ENCODE results near the gene MED7. TPM values are rescaled to one million over a fixed set of nuclear protein-coding genes. Genes with fewer than 3 reads are reported as not detected.

The MED7 gene
- total and polyA plus RNA-seq, 2 of the 13 experiments (the other 11 are each of a cell fraction or from before 2014, with no cell fraction given), result 9.2 to 9.4 TPM

GRCh38 chr5:157164521-157164920 lies 21.9 kb upstream of the MED7 start (continued):
- TF ChIP-seq ZUFSP (CRISPR knock-in tag; IDR thresholded peaks at IDR 0.05; ENCODE audit: borderline replicate concordance) (no peak), ZNF20 (CRISPR knock-in tag; IDR thresholded peaks at IDR 0.05) (no peak), CHD2 (IDR thresholded peaks at IDR 0.05; ENCODE audit: low read depth, low read length) (no peak)

GRCh38 chr5:157162919-157163510 lies 20.4 kb upstream of the MED7 start:
- no peak overlapping the region for H3K27ac ChIP-seq (ENCODE audit: extremely low read length, insufficient read depth, low read length)
- H3K9me3 ChIP-seq (ENCODE audit: low read length), result no peaks in the 10 kb centered on the region
- intact Hi-C loops (cut with micrococcal nuclease; ENCODE audit: unreplicated experiment), result no loop called here
- ChIA-PET CTCF (ENCODE audit: low intra/inter-chr PET ratio, low total read pairs) (no interaction called here), POLR2A (no interaction called here)
- no peak for FAIRE-seq
- no peak overlapping the region for H2AFZ ChIP-seq (ENCODE audit: low read length)
- no TSS peak for BruUV-seq (replicated peaks)
- no peak overlapping the region for H3K9ac ChIP-seq (ENCODE audit: insufficient read depth, low read depth, low read length)
- no peak for ATAC-seq
- no peak for TF ChIP-seq ZUFSP (CRISPR knock-in tag; IDR thresholded peaks at IDR 0.05; ENCODE audit: borderline replicate concordance)
- no peak for TF ChIP-seq ZNF891 (CRISPR knock-in tag; IDR thresholded peaks at IDR 0.05)
- no peak for TF ChIP-seq EP300 (IDR thresholded peaks at IDR 0.05; ENCODE audit: low read depth in 2 of 2, low read length in 2 of 2)
- no peak for TF ChIP-seq EP300 (CRISPR knock-in tag; IDR thresholded peaks at IDR 0.05; ENCODE audit: borderline replicate concordance)
- H3K27me3 ChIP-seq (ENCODE audit: control insufficient read depth in 1 of 2, insufficient read depth in 2 of 2, low read length in 2 of 2), result peaks cover 1 to 34% of the 10 kb centered on the region in 2 experiments; a peak in 3 of 5 replicates
- in situ Hi-C loops (cut with HindIII; ENCODE audit: extremely low pct_ligation_motif_present, low pct_unique_long_range_greater_than_20kb), result no loop called here
- no peak overlapping the region for H3K4me2 ChIP-seq (ENCODE audit: low read depth, low read length)
- no peak overlapping the region for H3K4me3 ChIP-seq (replicated peaks in 1 of 3; ENCODE audit: insufficient read depth in 1 of 3, low read depth in 2 of 3, low read length in 3 of 3)
- WGBS (ENCODE audit: low lambda C conversion rate), result 53% methylated on average over 12 of the region's 12 CpGs
- H3K79me2 ChIP-seq (ENCODE audit: insufficient read depth, low read length), result no peaks in the 10 kb centered on the region
- no peak for DNase-seq (ENCODE audit: low spot score)
- H3K4me1 ChIP-seq (ENCODE audit: insufficient read depth, low read length), result no peaks in the 10 kb centered on the region
- no peaks in the 10 kb centered on the region for H3K36me3 ChIP-seq (replicated peaks in 1 of 2; ENCODE audit: control insufficient read depth in 1 of 2, insufficient read depth in 2 of 2, low read length in 2 of 2)
- no peaks in the 10 kb centered on the region for H4K20me1 ChIP-seq (ENCODE audit: insufficient read depth, low read length)
